Measurements from ENCODE around the gene RYR3.

Gene RYR3

GRCh38 chr15:33460166-33460805 is 149.5 kb downstream of the RYR3 start:
- no peak for ATAC-seq
- TF ChIP-seq ZC3H10 (CRISPR knock-in tag; IDR thresholded peaks at IDR 0.05) = no peak
- TF ChIP-seq OSR1 (CRISPR knock-in tag; IDR thresholded peaks at IDR 0.05) = no peak
- no peak for TF ChIP-seq CSRNP3 (CRISPR knock-in tag; IDR thresholded peaks at IDR 0.05)
- no peak for TF ChIP-seq ISL1 (CRISPR knock-in tag; IDR thresholded peaks at IDR 0.05)
- no peak for TF ChIP-seq PPARA (CRISPR knock-in tag; IDR thresholded peaks at IDR 0.05; ENCODE audit: borderline replicate concordance)
- no peak for TF ChIP-seq ZFP30 (CRISPR knock-in tag; IDR thresholded peaks at IDR 0.05)
- TF ChIP-seq PATZ1 (CRISPR knock-in tag; IDR thresholded peaks at IDR 0.05; ENCODE audit: borderline replicate concordance) = no peak
- TF ChIP-seq ZNF70 (CRISPR knock-in tag; IDR thresholded peaks at IDR 0.05) = no peak
- TF ChIP-seq BACH2 (CRISPR knock-in tag; IDR thresholded peaks at IDR 0.05; ENCODE audit: borderline replicate concordance) = no peak

GRCh38 chr15:33461671-33462070 is 150.9 kb downstream of the RYR3 start:
- no peak for ATAC-seq
- TF ChIP-seq CREB5 (CRISPR knock-in tag; IDR thresholded peaks at IDR 0.05; ENCODE audit: low read depth) (no peak), ZFP30 (CRISPR knock-in tag; IDR thresholded peaks at IDR 0.05) (no peak), ARNTL (CRISPR knock-in tag; IDR thresholded peaks at IDR 0.05; ENCODE audit: borderline replicate concordance, low read depth) (no peak), ZC3H10 (CRISPR knock-in tag; IDR thresholded peaks at IDR 0.05) (no peak), OSR1 (CRISPR knock-in tag; IDR thresholded peaks at IDR 0.05) (no peak), ESRRG (CRISPR knock-in tag; IDR thresholded peaks at IDR 0.05) (no peak), BACH2 (CRISPR knock-in tag; IDR thresholded peaks at IDR 0.05; ENCODE audit: borderline replicate concordance) (no peak), CSDC2 (CRISPR knock-in tag; IDR thresholded peaks at IDR 0.05) (no peak), GLIS3 (CRISPR knock-in tag; IDR thresholded peaks at IDR 0.05) (no peak), TCF4 (CRISPR knock-in tag; IDR thresholded peaks at IDR 0.05; ENCODE audit: borderline replicate concordance) (no peak), PATZ1 (CRISPR knock-in tag; IDR thresholded peaks at IDR 0.05; ENCODE audit: borderline replicate concordance) (no peak), TSHZ2 (CRISPR knock-in tag; IDR thresholded peaks at IDR 0.05) (no peak)

GRCh38 chr15:33467146-33467815 is 156.5 kb downstream of the RYR3 start:
- TF ChIP-seq ZFP3 (CRISPR knock-in tag; IDR thresholded peaks at IDR 0.05) = no peak
- no peak for TF ChIP-seq OSR1 (CRISPR knock-in tag; IDR thresholded peaks at IDR 0.05)
- TF ChIP-seq TOX (CRISPR knock-in tag; IDR thresholded peaks at IDR 0.05; ENCODE audit: borderline replicate concordance) = no peak
- TF ChIP-seq TCF4 (CRISPR knock-in tag; IDR thresholded peaks at IDR 0.05; ENCODE audit: borderline replicate concordance) = no peak
- no peak for TF ChIP-seq CSDC2 (CRISPR knock-in tag; IDR thresholded peaks at IDR 0.05)
- ATAC-seq = no peak
